ENCODE results near the gene CNGA3. TPM values are rescaled to one million over a fixed set of nuclear protein-coding genes. Genes with fewer than 3 reads are reported as not detected.

The CNGA3 gene
- polyA plus RNA-seq (2012; ENCODE audit: insufficient read depth, insufficient read length, low read depth), result not detected

- no peak for TF ChIP-seq CTCF (IDR thresholded peaks at IDR 0.05; ENCODE audit: low read depth, low read length)
- Histone ChIP-seq H3K4me1 (no peaks in the 10 kb centered on the region), H3K9me3 (no peaks in the 10 kb centered on the region), H3K27me3 (peaks cover 33% of the 10 kb centered on the region), H3K4me3 (ENCODE audit: low read depth, low read length) (no peak within 1 kb of the TSS), H3K36me3 (no peaks in the 10 kb centered on the region)
- no peak for DNase-seq
Measured at GRCh38 chr2:98346311-98347236, at the start of gene CNGA3. Gene CNGA3 (plus strand): TSS chr2:98346456. CDS start chr2:98369976, 23,520 bp downstream.

GRCh38 chr2:98297817-98298682 is 48.2 kb upstream of the CNGA3 start:
- no peak for TF ChIP-seq CTCF (IDR thresholded peaks at IDR 0.05; ENCODE audit: low read depth, low read length)
- no peak overlapping the region for H3K4me3 ChIP-seq (ENCODE audit: low read depth, low read length)
- no peaks in the 10 kb centered on the region for H3K36me3 ChIP-seq
- H3K27me3 ChIP-seq, result no peaks in the 10 kb centered on the region
- DNase-seq, result no peak
- no peaks in the 10 kb centered on the region for H3K9me3 ChIP-seq
- H3K4me1 ChIP-seq, result no peaks in the 10 kb centered on the region

- Histone ChIP-seq H3K9me3 (no peaks in the 10 kb centered on the region), H3K36me3 (no peaks in the 10 kb centered on the region), H3K4me3 (ENCODE audit: low read depth, low read length) (no peak overlapping the region), H3K27me3 (no peaks in the 10 kb centered on the region), H3K4me1 (no peaks in the 10 kb centered on the region)
- no peak for TF ChIP-seq CTCF (IDR thresholded peaks at IDR 0.05; ENCODE audit: low read depth, low read length)
- DNase-seq, result no peak
Measured at GRCh38 chr2:98298683-98299164, 47.5 kb upstream of the CNGA3 start.

- no peak overlapping the region for H3K4me3 ChIP-seq (ENCODE audit: low read depth, low read length)
- DNase-seq, result no peak
- H3K36me3 ChIP-seq, result no peaks in the 10 kb centered on the region
- TF ChIP-seq CTCF (IDR thresholded peaks at IDR 0.05; ENCODE audit: low read depth, low read length), result no peak
- H3K9me3 ChIP-seq, result no peaks in the 10 kb centered on the region
- no peaks in the 10 kb centered on the region for H3K27me3 ChIP-seq
- no peaks in the 10 kb centered on the region for H3K4me1 ChIP-seq
Measured at GRCh38 chr2:98299211-98299905, 46.9 kb upstream of the CNGA3 start.

GRCh38 chr2:98300141-98300874 is 45.9 kb upstream of the CNGA3 start:
- Histone ChIP-seq H3K4me1 (no peaks in the 10 kb centered on the region), H3K36me3 (no peaks in the 10 kb centered on the region), H3K4me3 (ENCODE audit: low read depth, low read length) (no peak overlapping the region), H3K27me3 (no peaks in the 10 kb centered on the region), H3K9me3 (no peaks in the 10 kb centered on the region)
- DNase-seq, result no peak
- no peak for TF ChIP-seq CTCF (IDR thresholded peaks at IDR 0.05; ENCODE audit: low read depth, low read length)
